Activated CD4-positive, alpha-beta T cell treated with anti-CD3 and anti-CD28 coated beads for 4 hours (primary cell): ENCODE results near the gene RIMBP2.

ENCODE experiments used
- DNase-seq, 2 donors: peaks; one replicate each; pipeline ENCODE4 v3.0.0-alpha.2; 2020

Gene RIMBP2

GRCh38 chr12:130454296-130454695 lies 261.8 kb downstream of the RIMBP2 start:
- no peak for DNase-seq

DNA sequence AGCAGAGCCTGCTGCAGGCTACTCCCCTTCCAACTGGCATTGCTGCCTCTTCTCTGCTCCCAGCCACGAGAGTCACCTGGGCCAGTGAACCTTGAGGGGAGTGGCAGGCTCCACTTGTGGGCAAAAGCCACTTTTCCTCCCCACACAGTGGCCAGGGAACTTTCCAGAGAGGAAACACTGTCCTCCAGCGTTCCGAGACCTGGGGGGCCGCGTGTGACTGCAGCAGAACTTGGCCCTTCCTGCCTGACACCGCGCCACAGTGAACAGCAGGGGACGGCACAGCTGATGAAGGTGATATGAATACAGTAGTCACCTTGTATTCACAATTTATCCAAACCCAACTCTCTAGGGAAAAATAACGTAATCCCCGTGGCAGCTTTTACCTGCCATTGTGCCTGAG lies 263.6 kb downstream of the RIMBP2 start:
- no peak for DNase-seq

GRCh38 chr12:130451001-130451930 lies 264.8 kb downstream of the RIMBP2 start:
- DNase-seq = no peak

DNA sequence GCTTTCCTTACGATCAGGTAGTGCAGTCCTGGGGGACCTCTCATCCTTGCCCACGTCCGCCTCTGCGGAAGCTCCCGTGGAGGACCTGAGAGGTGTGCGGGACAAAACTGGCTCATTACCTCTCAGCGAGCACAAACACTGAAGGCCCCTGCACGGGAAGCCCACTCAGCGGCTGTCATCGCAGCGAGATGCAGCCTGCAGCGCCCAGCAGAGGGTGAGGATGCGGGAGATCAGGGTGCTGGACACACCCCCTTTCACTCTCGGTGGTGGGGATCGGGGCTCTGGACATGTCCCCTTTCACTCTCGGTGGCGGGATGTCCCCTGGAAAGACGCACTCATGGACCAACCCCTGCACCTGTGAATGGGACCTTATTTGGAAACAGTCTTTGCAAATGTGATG lies 266.8 kb downstream of the RIMBP2 start:
- DNase-seq = no peak

DNA sequence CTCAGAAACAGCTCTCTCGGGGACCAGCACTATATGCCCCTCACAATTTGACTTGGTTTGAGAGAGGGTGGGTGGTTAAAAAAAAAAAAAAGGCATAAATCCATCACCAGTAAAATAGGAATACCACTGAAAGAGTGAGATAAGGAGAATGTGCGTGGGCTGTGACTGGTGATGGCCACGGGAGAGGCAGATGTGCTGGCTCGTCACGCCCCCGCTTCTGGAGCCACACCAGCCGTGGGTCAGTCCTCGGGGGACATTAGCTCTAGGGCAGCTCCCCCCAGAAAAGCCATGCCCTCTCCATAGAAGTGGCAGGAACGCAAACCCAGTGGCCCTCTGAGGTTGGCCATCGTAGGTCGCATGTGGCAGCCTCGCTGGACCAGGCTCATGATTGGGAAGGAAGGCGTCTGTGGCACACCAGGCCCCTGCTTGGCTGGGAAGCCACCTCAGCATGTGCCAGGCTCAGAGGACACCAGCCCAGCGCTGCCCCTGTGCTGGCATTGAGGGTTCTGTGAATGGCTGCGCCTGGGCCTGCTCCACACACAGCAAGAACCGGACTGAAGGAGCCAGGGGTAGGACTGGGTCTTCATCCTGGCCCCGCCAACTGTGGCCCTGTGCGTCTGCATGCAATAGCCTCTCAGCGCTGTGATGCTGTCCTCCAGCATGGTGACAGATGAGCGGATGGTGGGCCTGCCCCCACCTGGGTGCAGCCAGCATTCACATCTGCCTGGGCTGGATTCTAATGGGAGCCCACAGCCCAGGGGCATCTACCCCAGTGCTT lies 267.9 kb downstream of the RIMBP2 start:
- no peak for DNase-seq

- DNase-seq = no peak
Measured at GRCh38 chr12:130447655-130447965, 268.5 kb downstream of the RIMBP2 start.

- DNase-seq = no peak
Measured at GRCh38 chr12:130446846-130447654, 269.0 kb downstream of the RIMBP2 start.

GRCh38 chr12:130444986-130445385 lies 271.1 kb downstream of the RIMBP2 start:
- no peak for DNase-seq

DNA sequence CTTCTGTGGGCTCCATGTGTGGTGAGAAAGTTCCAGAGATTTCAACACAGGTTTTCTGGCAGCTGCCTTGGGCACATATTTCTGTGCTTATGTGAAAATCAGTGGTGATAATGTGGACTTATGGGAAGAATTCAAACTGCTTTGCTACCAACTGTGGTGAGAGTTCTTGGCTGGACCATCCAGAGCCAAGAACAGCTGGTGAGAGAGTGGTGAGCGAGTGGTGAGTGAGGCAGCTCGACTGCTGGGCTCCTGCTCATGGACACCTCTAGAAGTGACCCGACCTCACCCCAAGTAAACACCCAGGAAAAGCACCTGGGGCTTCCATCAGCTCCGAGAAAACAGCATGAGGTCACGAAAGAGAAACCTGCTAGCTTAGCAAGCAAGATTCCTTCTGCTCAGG lies 272.0 kb downstream of the RIMBP2 start:
- no peak for DNase-seq

DNA sequence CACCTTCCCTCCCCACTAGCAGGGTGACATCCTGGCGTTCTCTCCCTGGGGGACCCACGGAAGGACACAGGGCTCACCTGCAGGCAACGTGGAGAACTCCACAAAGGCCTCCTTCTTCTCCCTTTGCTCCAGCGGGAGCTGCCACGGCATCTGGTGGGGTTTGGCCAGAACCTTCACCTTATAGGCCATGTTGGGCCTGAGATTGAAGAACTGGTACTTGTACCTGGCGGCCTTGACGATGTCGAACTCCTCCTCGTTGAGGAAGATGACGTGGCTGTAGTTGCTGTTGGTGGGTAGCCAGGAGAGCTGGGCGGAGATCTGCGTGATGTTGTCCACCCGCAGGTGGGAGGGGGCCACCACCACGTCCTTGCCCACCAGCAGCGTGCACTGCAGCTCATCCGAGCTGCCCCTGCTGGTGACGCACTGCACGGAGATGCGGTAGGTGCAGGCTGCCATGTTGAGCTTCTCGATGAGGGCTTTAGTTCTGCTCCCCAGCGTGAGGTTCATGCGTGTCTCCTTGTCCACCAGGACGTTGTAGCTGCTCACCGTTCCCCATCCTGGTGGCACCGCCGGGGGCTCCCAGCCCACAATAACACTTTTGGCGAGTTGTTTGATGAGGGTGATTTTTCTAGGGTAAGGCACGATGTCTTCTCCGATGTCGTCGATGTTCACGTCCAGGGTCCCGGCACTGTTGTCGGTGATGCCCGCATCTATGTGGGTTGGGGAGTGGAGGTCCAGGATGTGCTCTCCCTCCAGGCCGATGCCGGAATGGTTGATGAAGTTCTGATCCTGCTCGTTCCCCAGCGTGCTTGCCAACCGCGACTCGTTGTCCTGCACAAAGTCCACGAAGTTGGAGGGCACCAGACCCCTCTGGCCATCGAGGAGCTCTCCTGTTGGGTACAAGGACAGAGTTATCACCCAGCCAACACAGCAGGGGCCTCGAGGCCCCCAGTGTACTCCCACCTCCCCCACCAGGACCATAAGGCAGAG lies 274.0 kb downstream of the RIMBP2 start:
- DNase-seq = no peak

DNA sequence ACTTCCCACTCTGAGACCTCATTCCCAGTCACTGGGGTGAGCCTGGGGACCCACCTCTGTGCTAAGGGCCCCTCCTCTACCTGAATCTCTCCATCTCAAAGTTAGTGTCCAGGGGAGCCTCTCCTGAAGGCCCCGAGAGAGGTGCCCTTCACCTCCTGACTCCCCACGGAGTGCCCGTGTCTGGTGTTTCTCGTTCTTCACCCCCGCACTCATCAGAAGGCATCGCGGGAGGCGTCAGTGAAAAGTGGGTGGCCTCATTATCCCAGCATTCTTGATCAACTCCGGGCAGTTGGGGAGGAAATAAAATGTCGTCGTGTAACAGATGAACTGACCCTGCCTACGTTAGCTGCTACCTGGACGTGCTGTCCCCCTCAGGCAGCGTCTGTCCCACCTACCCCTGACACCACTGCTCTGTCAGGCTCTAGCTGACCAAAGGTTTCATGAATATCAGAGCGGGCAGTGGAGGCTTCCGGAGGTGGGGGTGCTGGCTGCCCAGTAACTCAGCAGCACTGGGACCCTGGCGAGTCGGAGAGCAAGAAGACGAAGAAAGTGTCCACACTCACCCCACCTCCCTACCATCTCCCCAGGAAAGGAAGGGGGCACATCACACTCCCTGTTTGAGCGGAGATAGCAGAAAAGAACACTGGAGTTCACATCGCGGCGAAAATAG lies 275.6 kb downstream of the RIMBP2 start:
- DNase-seq = no peak

DNA sequence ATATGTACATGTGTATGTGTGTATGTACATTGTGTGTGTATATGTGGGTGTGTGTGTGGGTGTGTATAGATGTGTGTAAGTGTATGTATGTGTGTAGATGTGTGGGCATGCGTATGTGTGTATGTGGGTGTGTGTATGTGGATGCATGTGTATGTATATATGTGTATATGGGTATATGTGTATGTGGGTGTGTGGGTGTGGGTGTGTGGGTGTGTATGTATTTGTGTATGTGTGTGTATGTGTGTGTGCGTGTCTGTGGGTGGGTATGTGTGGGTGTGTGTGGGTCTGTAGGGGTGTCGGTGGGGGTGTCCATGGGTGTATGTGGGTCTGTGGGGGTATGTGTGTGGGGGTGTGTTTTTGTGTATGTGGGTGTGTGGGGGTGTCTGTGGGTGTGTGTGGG lies 276.8 kb downstream of the RIMBP2 start:
- no peak for DNase-seq

GRCh38 chr12:130438711-130439110 lies 277.4 kb downstream of the RIMBP2 start:
- DNase-seq = no peak

GRCh38 chr12:130438243-130438620 lies 277.9 kb downstream of the RIMBP2 start:
- DNase-seq = no peak

DNA sequence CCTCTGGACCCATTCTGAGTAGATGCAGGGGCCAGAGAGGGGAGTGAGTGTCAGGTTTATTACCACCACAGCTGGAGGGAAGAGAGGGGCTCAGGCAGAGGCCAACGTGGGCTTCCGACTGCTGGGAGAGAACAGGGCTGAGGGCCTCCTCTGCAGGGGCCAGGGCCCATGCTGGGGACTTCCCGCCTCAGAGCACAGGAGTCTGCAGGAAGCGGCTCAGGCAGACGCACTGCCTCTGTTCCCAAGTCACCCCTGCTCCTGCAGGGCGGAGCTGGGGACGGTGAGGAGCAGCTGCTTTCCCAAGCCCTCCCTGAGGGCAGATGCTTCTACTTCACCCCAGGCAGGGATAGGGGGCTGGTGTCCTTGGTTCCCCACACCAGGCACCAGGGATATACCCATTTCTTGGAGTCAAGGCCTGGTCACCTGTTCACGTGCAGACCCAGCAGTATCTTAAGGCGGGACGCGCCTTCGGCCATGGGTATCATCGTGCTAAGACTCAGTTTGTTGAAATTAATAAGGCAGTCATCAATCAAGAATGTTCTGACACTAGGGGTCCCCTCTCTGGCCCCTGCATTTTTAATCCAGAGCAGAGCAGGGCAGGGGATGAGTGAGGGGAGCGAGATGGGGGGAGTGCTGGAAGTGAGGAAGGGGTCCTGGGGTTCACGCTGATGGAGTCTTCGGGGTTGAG lies 278.4 kb downstream of the RIMBP2 start:
- DNase-seq = no peak

GRCh38 chr12:130436741-130437501 lies 279.2 kb downstream of the RIMBP2 start:
- no peak for DNase-seq

DNA sequence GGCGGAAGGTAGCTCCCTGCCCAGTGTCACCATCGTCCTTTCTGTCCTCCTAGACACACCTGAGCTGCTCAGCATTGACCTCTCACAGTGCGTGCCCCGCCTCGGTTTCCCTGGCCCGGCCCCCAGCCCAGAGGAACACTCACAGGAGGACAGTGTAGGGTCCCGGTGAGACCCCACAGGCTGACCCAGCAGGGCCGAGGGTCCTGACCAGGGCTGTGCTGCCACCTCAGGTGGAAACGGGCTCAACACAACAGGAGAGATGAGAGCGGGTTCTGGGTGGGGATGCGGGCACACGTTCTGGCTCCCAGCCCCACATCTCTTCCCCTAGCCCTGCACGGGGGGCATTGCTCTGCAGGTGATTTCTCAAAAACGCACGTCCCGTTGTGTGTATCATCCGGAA lies 280.3 kb downstream of the RIMBP2 start:
- DNase-seq = no peak

GRCh38 chr12:130435331-130435730 lies 280.8 kb downstream of the RIMBP2 start:
- no peak for DNase-seq

DNA sequence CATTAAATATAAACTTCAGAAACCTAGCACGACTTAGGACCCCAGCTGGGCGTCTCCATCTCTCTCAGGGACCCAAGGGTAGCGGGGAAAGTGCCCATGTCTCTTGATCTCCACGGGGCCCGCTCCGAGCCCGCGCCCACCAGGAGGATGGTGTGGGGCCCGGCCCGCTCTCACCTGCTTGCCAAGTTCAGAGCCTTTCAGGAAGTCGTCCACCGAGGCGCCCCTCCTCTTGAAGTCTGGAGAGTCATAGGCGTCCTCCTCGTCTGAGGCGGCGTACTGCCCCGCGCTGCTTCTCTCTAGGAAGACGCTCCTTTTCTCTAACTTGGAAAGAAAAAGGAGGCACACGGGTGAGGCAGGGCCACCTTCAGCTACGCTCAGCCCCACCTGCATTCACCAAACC lies 281.5 kb downstream of the RIMBP2 start:
- DNase-seq = no peak

DNA sequence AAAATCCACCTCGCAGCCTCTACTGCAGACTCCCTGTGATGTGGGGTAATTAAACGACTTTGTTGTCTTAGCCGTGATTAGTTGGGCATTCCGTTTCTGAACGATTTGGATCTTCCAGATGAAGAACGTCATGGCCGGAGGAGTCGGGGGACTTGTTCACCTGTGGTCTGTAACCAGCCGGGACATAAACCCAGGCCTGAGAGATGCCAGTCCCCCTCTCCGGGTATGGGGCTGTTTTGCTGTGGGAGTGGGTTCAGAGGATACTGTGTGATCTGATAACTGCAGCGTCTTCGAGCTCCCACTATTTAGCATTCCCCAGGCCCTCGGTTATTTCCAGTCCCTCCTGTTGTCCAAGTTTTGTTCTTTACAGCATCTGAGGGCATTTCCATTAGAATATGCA lies 282.3 kb downstream of the RIMBP2 start:
- no peak for DNase-seq
